Right ventricle myocardium superior (tissue), 1 donor: ENCODE data around the gene PFKFB3. TPM values are rescaled to one million over a fixed set of nuclear protein-coding genes. Genes with fewer than 3 reads are reported as not detected.

Experiments
- ATAC-seq: fragments of 200-7000 bp; cut with Tn5 transposase; one replicate; pipeline ENCODE4 v1.9.1; 2020; ENCODE audit warnings: mild to moderate bottlenecking; ENCODE audit not compliant: poor library complexity
- DNase-seq: peaks from one replicate; pipeline ENCODE4 v3.0.0-alpha.2; 2020
- intact Hi-C: fragments of 100-400 bp; cut with DNase I; formaldehyde crosslinking; loops from one replicate; pipeline ENCODE4 v1.11.2; 2022
- total RNA-seq: library from RNA; stranded (reverse); fragmentation: NEBNext Ultra II Directional; extraction: Animal tissue kit (Norgen Biotek cat#: 25700); gene quantifications from one replicate; pipeline ENCODE4 v1.2.1, GENCODE V29; 2021
- donor health status: DM: no; HTN: yes; CAD: no; lungs with severe emphysema.

PFKFB3 gene
- total RNA-seq, 1 donor from 2014 or later, result 24.7 TPM

- no peak for ATAC-seq
Observed at GRCh38 chr10:6213908-6214307, 11.2 kb downstream of the PFKFB3 start.

GRCh38 chr10:6214612-6215011, 11.9 kb downstream of the PFKFB3 start:
- DNase-seq (no peak), ATAC-seq (no peak)

More at GRCh38 chr10:6213908-6214307, 11.2 kb downstream of the PFKFB3 start:
- intact Hi-C loops, result no loop called here
- no peak for DNase-seq

GRCh38 chr10:6215241-6215640, 12.5 kb downstream of the PFKFB3 start:
- DNase-seq (peak; percentile 40), ATAC-seq (no peak)
- intact Hi-C loops, result no loop called here

More at GRCh38 chr10:6214612-6215011, 11.9 kb downstream of the PFKFB3 start:
- intact Hi-C loops, result no loop called here

- no peak for ATAC-seq
- no peak for DNase-seq
- intact Hi-C loops, result no loop called here
Observed at GRCh38 chr10:6215683-6216484, 13.2 kb downstream of the PFKFB3 start.

GRCh38 chr10:6216916-6217315, 14.2 kb downstream of the PFKFB3 start:
- intact Hi-C loops, result no loop called here
- DNase-seq (no peak), ATAC-seq (no peak)

GRCh38 chr10:6217611-6218010, 14.9 kb downstream of the PFKFB3 start:
- intact Hi-C loops, result no loop called here
- DNase-seq (no peak), ATAC-seq (no peak)

GRCh38 chr10:6218692-6219493, 16.2 kb downstream of the PFKFB3 start:
- DNase-seq (no peak), ATAC-seq (no peak)
- intact Hi-C loops, result no loop called here

- no peak for DNase-seq
- no peak for ATAC-seq
- intact Hi-C loops, result no loop called here
Observed at GRCh38 chr10:6219494-6219836, 16.7 kb downstream of the PFKFB3 start.

GRCh38 chr10:6220418-6221191, 17.9 kb downstream of the PFKFB3 start:
- DNase-seq (no peak), ATAC-seq (no peak)
- intact Hi-C loops, result no loop called here

GRCh38 chr10:6221192-6221940, 18.6 kb downstream of the PFKFB3 start:
- intact Hi-C loops, result no loop called here
- ATAC-seq (no peak), DNase-seq (no peak)

- DNase-seq (no peak), ATAC-seq (no peak)
- intact Hi-C loops, result no loop called here
Observed at GRCh38 chr10:6221971-6222751, 19.4 kb downstream of the PFKFB3 start.

- peak; percentile 42 for DNase-seq
- no peak for ATAC-seq
- intact Hi-C loops, result no loop called here
Observed at GRCh38 chr10:6222755-6223154, 20.0 kb downstream of the PFKFB3 start.

- DNase-seq, result no peak
- intact Hi-C loops, result no loop called here
- no peak for ATAC-seq
Observed at GRCh38 chr10:6223981-6224380, 21.2 kb downstream of the PFKFB3 start.

GRCh38 chr10:6224781-6225180, 22.0 kb downstream of the PFKFB3 start:
- ATAC-seq, result no peak
- intact Hi-C loops, result no loop called here
- no peak for DNase-seq

GRCh38 chr10:6225263-6225814, 22.6 kb downstream of the PFKFB3 start:
- DNase-seq, result no peak
- ATAC-seq, result no peak
- intact Hi-C loops, result no loop called here

- intact Hi-C loops, result no loop called here
- ATAC-seq (no peak), DNase-seq (no peak)
Observed at GRCh38 chr10:6226216-6226615, 23.5 kb downstream of the PFKFB3 start.

GRCh38 chr10:6227346-6227745, 24.6 kb downstream of the PFKFB3 start:
- no peak for ATAC-seq

More at GRCh38 chr10:6227346-6227745, 24.6 kb downstream of the PFKFB3 start:
- intact Hi-C loops, result no loop called here
- no peak for DNase-seq
